H1 (cell line): ENCODE measurements around the gene SLIT3. TPM values are rescaled to one million over a fixed set of nuclear protein-coding genes. Genes with fewer than 3 reads are reported as not detected.
A peak's percentile ranks its signal among the peaks of the same experiment; 100 is the strongest.

ENCODE experiments used
- CTCF ChIA-PET: fragments of 300-600 bp; sonication (Branson Sonifier 250); formaldehyde crosslinking; loops from one replicate; lab custom pipeline; 2021; ENCODE audit not compliant: partially characterized antibody; lab: Charles Lee
- POLR2A ChIA-PET: fragments of 300-600 bp; sonication (Branson Sonifier 250); formaldehyde crosslinking; loops from one replicate; lab custom pipeline; 2021; ENCODE audit warnings: inconsistent platforms; ENCODE audit not compliant: partially characterized antibody; lab: Charles Lee
- DNase-seq, 2 experiments: peaks; one replicate each; pipeline versions ENCODE4 v3.0.0 to v3.0.0-alpha.2; 2010 to 2022; ENCODE audit warnings: low spot score in 2 of 2, low read depth in 1 of 2, mixed read lengths in 1 of 2
- FAIRE-seq: peaks from 2 replicates; lab custom pipeline; 2011; peaks lifted over from hg19 to GRCh38; lab: Jason Lieb, UNC
- H2AFZ ChIP-seq: 2 replicates; pipeline ENCODE4 v1.8.1; 2012; ENCODE audit warnings: low read length, inconsistent platforms
- H2AK5ac ChIP-seq: 2 replicates; pipeline ENCODE4 v1.6.1; 2013; ENCODE audit warnings: low read depth, low read length
- H2BK120ac ChIP-seq: replicated peaks from 2 replicates; pipeline ENCODE3; 2013; ENCODE audit warnings: low read depth, low read length, inconsistent platforms
- H2BK12ac ChIP-seq: 2 replicates; pipeline ENCODE4 v1.6.1; 2013; ENCODE audit warnings: low read depth, low read length
- H2BK15ac ChIP-seq: 2 replicates; pipeline ENCODE4 v1.6.1; 2013; ENCODE audit warnings: low read length
- H2BK20ac ChIP-seq: 2 replicates; pipeline ENCODE4 v1.6.1; 2013; ENCODE audit warnings: low read length
- H2BK5ac ChIP-seq: 2 replicates; pipeline ENCODE4 v1.6.1; 2013; ENCODE audit warnings: low read depth, low read length
- H3K14ac ChIP-seq: 2 replicates; pipeline ENCODE4 v1.6.1; 2013; ENCODE audit warnings: inconsistent platforms; ENCODE audit not compliant: insufficient read length
- H3K18ac ChIP-seq: 2 replicates; pipeline ENCODE4 v1.6.1; 2013; ENCODE audit warnings: low read length; ENCODE audit errors: extremely low read depth
- H3K23ac ChIP-seq: 2 replicates; pipeline ENCODE4 v1.6.1; 2013; ENCODE audit warnings: inconsistent platforms; ENCODE audit not compliant: insufficient read length
- H3K23me2 ChIP-seq: 2 replicates; pipeline ENCODE4 v1.6.1; 2013; ENCODE audit warnings: low read depth, low read length
- H3K27ac ChIP-seq: 2 replicates; pipeline ENCODE4 v1.6.1; 2011; ENCODE audit warnings: low read depth, low read length, inconsistent platforms
- H3K27me3 ChIP-seq, 4 experiments: replicated peaks in 1 of 4; 1 replicate in 1 of 4; 2 replicates in 3 of 4; pipeline versions ENCODE4 v1.6.1 to v1.8.1; 2011 to 2013; ENCODE audit warnings: low read length in 3 of 4, mild to moderate bottlenecking in 3 of 4, inconsistent platforms in 2 of 4, mixed read lengths in 2 of 4, moderate library complexity in 1 of 4; ENCODE audit not compliant: control insufficient read depth in 3 of 4, insufficient read depth in 3 of 4; ENCODE audit errors: extremely low read depth in 1 of 4
- H3K36me3 ChIP-seq, 4 experiments: 2 replicates each; pipeline versions ENCODE4 v1.6.1 to v1.8.1; 2011 to 2013; ENCODE audit warnings: mild to moderate bottlenecking in 4 of 4, low read length in 3 of 4, moderate library complexity in 2 of 4, control low read depth in 1 of 4, inconsistent platforms in 1 of 4; ENCODE audit not compliant: insufficient read depth in 4 of 4, control insufficient read depth in 2 of 4
- H3K4ac ChIP-seq: replicated peaks from 2 replicates; pipeline ENCODE3; 2013; ENCODE audit warnings: low read length, low read depth, mixed read lengths, inconsistent platforms; ENCODE audit not compliant: insufficient read length
- H3K4me1 ChIP-seq, 4 experiments: replicated peaks in 1 of 4; 1 replicate in 1 of 4; 2 replicates in 3 of 4; pipeline versions ENCODE4 v1.6.1 to v1.8.1; 2011 to 2013; ENCODE audit warnings: low read length in 3 of 4, inconsistent platforms in 2 of 4, mixed read lengths in 1 of 4; ENCODE audit not compliant: insufficient read depth in 4 of 4, control insufficient read depth in 3 of 4
- H3K4me2 ChIP-seq, 2 experiments: 2 replicates each; pipeline versions ENCODE4 v1.6.1 to v1.8.1; 2011 to 2013; ENCODE audit warnings: low read depth in 2 of 2, low read length in 2 of 2, control low read depth in 1 of 2, inconsistent platforms in 1 of 2, mild to moderate bottlenecking in 1 of 2; ENCODE audit not compliant: insufficient read depth in 1 of 2
- H3K4me3 ChIP-seq, 4 experiments: fragments of 200-600, 300-600 bp in 1 of 4; sonication (generic), shearing (Covaris generic), sonication (Bioruptor Twin) in 1 of 4; 2 replicates each; pipeline versions ENCODE4 v1.5.1 to v1.8.1; 2011 to 2016; ENCODE audit warnings: low read length in 4 of 4, low read depth in 3 of 4, control low read depth in 2 of 4, inconsistent platforms in 2 of 4, mild to moderate bottlenecking in 2 of 4, mixed read lengths in 1 of 4, moderate library complexity in 1 of 4; ENCODE audit not compliant: insufficient read depth in 2 of 4; ENCODE audit errors: extremely low read depth in 1 of 4
- H3K56ac ChIP-seq: replicated peaks from 2 replicates; pipeline ENCODE3; 2013; ENCODE audit warnings: low read depth, mild to moderate bottlenecking, mixed read lengths, low read length, inconsistent platforms; ENCODE audit not compliant: insufficient read length
- H3K79me1 ChIP-seq: 2 replicates; pipeline ENCODE4 v1.6.1; 2013; ENCODE audit warnings: low read depth, low read length, control low read depth
- H3K79me2 ChIP-seq, 2 experiments: 2 replicates each; pipeline versions ENCODE4 v1.6.1 to v1.8.1; 2012 to 2013; ENCODE audit warnings: low read length in 2 of 2, mild to moderate bottlenecking in 2 of 2, inconsistent platforms in 1 of 2; ENCODE audit not compliant: insufficient read depth in 2 of 2, control insufficient read depth in 1 of 2
- H3K9ac ChIP-seq, 4 experiments: replicated peaks in 1 of 4; 1 replicate in 1 of 4; 2 replicates in 3 of 4; pipeline versions ENCODE4 v1.6.1 to v1.8.1; 2011 to 2013; ENCODE audit warnings: low read depth in 3 of 4, low read length in 3 of 4, control low read depth in 2 of 4, mild to moderate bottlenecking in 2 of 4, moderate library complexity in 2 of 4, inconsistent platforms in 1 of 4; ENCODE audit errors: extremely low read depth in 1 of 4
- H3K9me3 ChIP-seq, 2 experiments: 2 replicates each; pipeline versions ENCODE4 v1.6.1 to v1.8.1; 2012 to 2013; ENCODE audit warnings: mild to moderate bottlenecking in 2 of 2, moderate library complexity in 2 of 2, control low read depth in 1 of 2, inconsistent platforms in 1 of 2, low read depth in 1 of 2, low read length in 1 of 2, mixed read lengths in 1 of 2; ENCODE audit not compliant: insufficient read depth in 2 of 2
- H4K20me1 ChIP-seq, 2 experiments: replicated peaks in 1 of 2; 2 replicates each; pipeline versions ENCODE3 to v1.8.1; 2011 to 2013; ENCODE audit warnings: inconsistent platforms in 2 of 2, low read length in 2 of 2, mild to moderate bottlenecking in 1 of 2; ENCODE audit not compliant: insufficient read depth in 2 of 2, control insufficient read depth in 1 of 2
- H4K5ac ChIP-seq: 2 replicates; pipeline ENCODE4 v1.6.1; 2013; ENCODE audit warnings: low read length, low read depth, mixed read lengths, inconsistent platforms; ENCODE audit not compliant: insufficient read length
- H4K8ac ChIP-seq: 2 replicates; pipeline ENCODE4 v1.8.0; 2013; ENCODE audit warnings: mild to moderate bottlenecking, moderate library complexity, low read length, inconsistent platforms; ENCODE audit not compliant: insufficient read depth; ENCODE audit errors: extremely low read depth
- H4K91ac ChIP-seq: replicated peaks from 2 replicates; pipeline ENCODE3; 2013; ENCODE audit warnings: low read length, mixed read lengths, inconsistent platforms; ENCODE audit not compliant: insufficient read length
- ASH2L ChIP-seq: fragments of 200-600, 300-600 bp; sonication (generic); IDR thresholded peaks from one replicate; pipeline ENCODE4 v1.7.1; 2017; ENCODE audit warnings: low read length
- BRCA1 ChIP-seq: IDR thresholded peaks from 2 replicates; pipeline ENCODE4 v1.6.1; 2012; ENCODE audit warnings: low read depth, low read length, improper control_type of control experiment
- HDAC2 ChIP-seq, 2 experiments: fragments of 300-600 bp in 1 of 2; sonication (generic) in 1 of 2; IDR thresholded peaks; 2 replicates each; pipeline ENCODE4 v1.6.1; 2011 to 2012; ENCODE audit warnings: low read depth in 2 of 2, low read length in 2 of 2, mild to moderate bottlenecking in 2 of 2, moderate library complexity in 2 of 2, borderline replicate concordance in 1 of 2, inconsistent platforms in 1 of 2
- POLR2AphosphoS5 ChIP-seq: IDR thresholded peaks from 2 replicates; pipeline ENCODE4 v1.6.1; 2011; ENCODE audit warnings: low read depth, low read length
- RAD21 ChIP-seq, 2 experiments: IDR thresholded peaks in 1 of 2; conservative IDR thresholded peaks in 1 of 2; 2 replicates each; pipeline ENCODE4 v1.6.1; 2011; ENCODE audit warnings: low read depth in 2 of 2, low read length in 2 of 2, improper control_type of control experiment in 1 of 2, inconsistent platforms in 1 of 2, mild to moderate bottlenecking in 1 of 2, moderate library complexity in 1 of 2
- TBP ChIP-seq: IDR thresholded peaks from 2 replicates; pipeline ENCODE4 v1.6.1; 2011; ENCODE audit warnings: low read depth, low read length, improper control_type of control experiment
- TEAD4 ChIP-seq: IDR thresholded peaks from 2 replicates; pipeline ENCODE4 v1.6.1; 2012; ENCODE audit warnings: low read depth, low read length, inconsistent platforms, mixed read lengths
- WGBS, 2 experiments: shearing (Covaris generic) in 1 of 2; methylation state at CpG; one replicate each; pipeline versions ENCODE4 v1.1.6 to v1.1.7; 2013 to 2015; ENCODE audit warnings: low lambda C conversion rate in 2 of 2, mixed read lengths in 2 of 2, inconsistent platforms in 1 of 2, low coverage in 1 of 2, missing lambda C conversion rate in 1 of 2; ENCODE audit not compliant: insufficient replicate concordance in 2 of 2, insufficient coverage in 1 of 2, insufficient read length in 1 of 2; ENCODE audit errors: extremely low coverage in 1 of 2, missing lambda C conversion rate in 1 of 2; 5-methylcytosine and 5-hydroxymethylcytosine counted together
- polyA plus RNA-seq, 7 experiments: library from polyadenylated mRNA; depleted of rRNA in 3 of 7; stranded (reverse) in 5 of 7; unstranded in 2 of 7; fragments of >200 nt in 5 of 7; fragments of 200-250 nt in 2 of 7; gene quantifications; 1 replicate in 5 of 7; 2 replicates in 1 of 7; 4 replicates in 1 of 7; pipeline versions ENCODE4 v1.2.1 to v1.2.3, GENCODE V29; 2011 to 2013; ENCODE audit warnings: missing spikeins in 2 of 7, mixed read lengths in 2 of 7
- total RNA-seq: library from RNA; stranded (reverse); fragmentation: NEBNext Ultra II Directional; extraction: Animal tissue kit (Norgen Biotek cat#: 25700); gene quantifications from 2 replicates; pipeline ENCODE4 v1.2.1, GENCODE V29; 2021
- TF ChIP-seq, protein P1 (sequence below): IDR thresholded peaks from 2 replicates; pipeline ENCODE4 v1.6.1; 2012; ENCODE audit warnings: inconsistent platforms
- TF ChIP-seq, protein P2 (sequence below), 3 experiments: IDR thresholded peaks; 1 replicate in 2 of 3; 2 replicates in 1 of 3; pipeline versions ENCODE4 v1.5.1 to v1.6.1; 2011; ENCODE audit warnings: low read length in 3 of 3, mild to moderate bottlenecking in 3 of 3, inconsistent platforms in 2 of 3, low read depth in 1 of 3, moderate library complexity in 1 of 3; ENCODE audit not compliant: insufficient read depth in 1 of 3; ENCODE audit errors: control extremely low read depth in 1 of 3

The SLIT3 gene
- total and polyA plus RNA-seq, 2 of the 8 experiments (the other 6 are each of a cell fraction or from before 2014, with no cell fraction given): 1.1 to 1.2 TPM

DNA sequence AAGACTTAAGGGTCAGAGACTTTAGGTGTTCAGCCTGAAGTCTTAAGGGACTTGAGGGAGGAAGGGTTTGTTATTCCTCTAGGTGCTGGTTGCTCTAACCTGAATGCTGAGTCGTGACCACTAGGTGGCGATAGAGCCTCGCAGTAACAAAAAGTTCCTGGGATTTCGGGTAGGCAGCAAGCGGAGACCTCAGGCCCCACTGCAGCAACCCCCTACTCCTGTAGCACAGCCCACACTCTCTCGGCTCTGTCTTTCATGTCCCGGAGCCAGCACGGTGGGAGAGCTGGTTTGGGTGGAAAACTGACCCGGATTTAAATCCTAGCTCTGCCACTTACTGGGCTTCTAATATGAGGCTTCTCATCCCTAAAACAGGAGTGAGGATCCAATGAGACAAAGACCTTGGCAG, 621.4 kb downstream of the SLIT3 start:
- Histone ChIP-seq H3K23me2 (peaks cover 4% of the 10 kb centered on the region; the same call in 1 of the 2 replicates), H3K56ac (no peak overlapping the region), H3K18ac (no peak overlapping the region), H2BK15ac (no peak overlapping the region), H2AFZ (peak overlapping the region; percentile 72; the same call in 1 of the 2 replicates), H4K5ac (no peak overlapping the region), H2BK120ac (no peak overlapping the region), H3K4me2 (peak overlapping the region in 1 of 2 experiments; percentile 9; a peak in 1 of 4 replicates), H3K27ac (no peak overlapping the region), H3K4me1 (no peaks in the 10 kb centered on the region; a peak in 1 of 7 replicates), H3K9me3 (no peaks in the 10 kb centered on the region), H3K79me1 (no peaks in the 10 kb centered on the region), H2BK20ac (no peak overlapping the region), H2AK5ac (no peak overlapping the region), H2BK5ac (no peak overlapping the region), H3K9ac (no peak overlapping the region), H3K36me3 (no peaks in the 10 kb centered on the region), H3K79me2 (no peaks in the 10 kb centered on the region), H3K4me3 (no peak overlapping the region), H4K8ac (no peak overlapping the region), H3K27me3 (no peaks in the 10 kb centered on the region), H2BK12ac (no peak overlapping the region), H3K23ac (no peak overlapping the region), H4K20me1 (no peaks in the 10 kb centered on the region), H3K14ac (no peak overlapping the region), H3K4ac (no peak overlapping the region), H4K91ac (no peak overlapping the region)
- CTCF ChIA-PET: interaction anchor here (0.7 to 5.4 kb wide), 24 partner anchors 8 to 520 kb away, joined by 3 to 18 read pairs (median 4); no protein-coding TSS in a partner anchor
- POLR2A ChIA-PET: interaction anchor here (0.6 kb wide), 1 partner anchor 25 kb away, joined by 3 read pairs; no protein-coding TSS in a partner anchor
- 15% methylated on average over 9 of the region's 9 CpGs; no CpG with 5 or more reads in 1 of the 2 experiments for WGBS, 2 experiments
- FAIRE-seq (peak; percentile 99), DNase-seq (peak; percentile 77 to 92)
- TF ChIP-seq TEAD4 (0 out of 2 replicates have a peak, but pooled peaks have one; percentile 6), BRCA1 (no peak), POLR2AphosphoS5 (no peak), HDAC2 (IDR thresholded peaks at IDR 0.05; ENCODE audit: borderline replicate concordance in 1 of 2, low read depth in 2 of 2, low read length in 2 of 2) (0 out of 4 replicates have a peak, but pooled peaks of 1 of the 2 experiments have one; percentile 15), ASH2L (peak; percentile 29), TBP (0 out of 2 replicates have a peak, but pooled peaks have one; percentile 19), RAD21 (IDR thresholded peaks at IDR 0.05 in 1 of 2, conservative IDR thresholded peaks at IDR 0.05 in 1 of 2; ENCODE audit: low read depth in 2 of 2, low read length in 2 of 2) (peak; percentile 96 to 97)
- TF ChIP-seq, protein P1, sequence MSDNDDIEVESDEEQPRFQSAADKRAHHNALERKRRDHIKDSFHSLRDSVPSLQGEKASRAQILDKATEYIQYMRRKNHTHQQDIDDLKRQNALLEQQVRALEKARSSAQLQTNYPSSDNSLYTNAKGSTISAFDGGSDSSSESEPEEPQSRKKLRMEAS: 0 out of 2 replicates have a peak, but pooled peaks have one; percentile 21
- TF ChIP-seq, protein P2, sequence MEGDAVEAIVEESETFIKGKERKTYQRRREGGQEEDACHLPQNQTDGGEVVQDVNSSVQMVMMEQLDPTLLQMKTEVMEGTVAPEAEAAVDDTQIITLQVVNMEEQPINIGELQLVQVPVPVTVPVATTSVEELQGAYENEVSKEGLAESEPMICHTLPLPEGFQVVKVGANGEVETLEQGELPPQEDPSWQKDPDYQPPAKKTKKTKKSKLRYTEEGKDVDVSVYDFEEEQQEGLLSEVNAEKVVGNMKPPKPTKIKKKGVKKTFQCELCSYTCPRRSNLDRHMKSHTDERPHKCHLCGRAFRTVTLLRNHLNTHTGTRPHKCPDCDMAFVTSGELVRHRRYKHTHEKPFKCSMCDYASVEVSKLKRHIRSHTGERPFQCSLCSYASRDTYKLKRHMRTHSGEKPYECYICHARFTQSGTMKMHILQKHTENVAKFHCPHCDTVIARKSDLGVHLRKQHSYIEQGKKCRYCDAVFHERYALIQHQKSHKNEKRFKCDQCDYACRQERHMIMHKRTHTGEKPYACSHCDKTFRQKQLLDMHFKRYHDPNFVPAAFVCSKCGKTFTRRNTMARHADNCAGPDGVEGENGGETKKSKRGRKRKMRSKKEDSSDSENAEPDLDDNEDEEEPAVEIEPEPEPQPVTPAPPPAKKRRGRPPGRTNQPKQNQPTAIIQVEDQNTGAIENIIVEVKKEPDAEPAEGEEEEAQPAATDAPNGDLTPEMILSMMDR (IDR thresholded peaks at IDR 0.05; ENCODE audit: control extremely low read depth in 1 of 3, insufficient read depth in 1 of 3, low read depth in 1 of 3, low read length in 3 of 3): peak; percentile 58 to 96 (median 85)
